Neural cell (in vitro differentiated cells): ENCODE measurements around the gene ATG2B. TPM values are rescaled to one million over a fixed set of nuclear protein-coding genes. Genes with fewer than 3 reads are reported as not detected.

Experiments used
- H2AFZ ChIP-seq: fragments of 200-600, 300-800 bp; sonication (generic), shearing (Covaris generic); 2 replicates; pipeline ENCODE4 v1.6.0; 2014; ENCODE audit warnings: low read depth, mild to moderate bottlenecking, antibody characterized with exemption, low read length, moderate library complexity
- H3F3A ChIP-seq: fragments of 200-600 bp; shearing (Covaris generic); 2 replicates; pipeline ENCODE4 v1.6.1; 2016; ENCODE audit warnings: mild to moderate bottlenecking, moderate library complexity, mixed read lengths, antibody characterized with exemption, low read length; ENCODE audit not compliant: insufficient read depth, poor library complexity, severe bottlenecking
- H3K27ac ChIP-seq: fragments of 200-600, 300-800 bp; sonication (generic), shearing (Covaris generic); 2 replicates; pipeline ENCODE4 v1.5.1; 2014; ENCODE audit warnings: mild to moderate bottlenecking, low read length, moderate library complexity
- H3K27me3 ChIP-seq: fragments of 300-800, 200-600 bp; sonication (generic), shearing (Covaris generic); 2 replicates; pipeline ENCODE4 v1.6.0; 2014; ENCODE audit warnings: mild to moderate bottlenecking, low read depth, low read length, moderate library complexity; ENCODE audit not compliant: insufficient read depth
- H3K36me3 ChIP-seq: fragments of 300-800, 200-600 bp; sonication (generic), shearing (Covaris generic); 2 replicates; pipeline ENCODE4 v1.5.1; 2014; ENCODE audit warnings: mild to moderate bottlenecking, antibody characterized with exemption, low read length, moderate library complexity; ENCODE audit not compliant: insufficient read depth
- H3K4me2 ChIP-seq: fragments of 300-800, 200-600 bp; sonication (generic), shearing (Covaris generic); 2 replicates; pipeline ENCODE4 v1.6.0; 2014; ENCODE audit warnings: mild to moderate bottlenecking, low read length
- H3K4me3 ChIP-seq: fragments of 300-800, 200-600 bp; sonication (generic), shearing (Covaris generic); 2 replicates; pipeline ENCODE4 v1.5.1; 2014; ENCODE audit warnings: mild to moderate bottlenecking, low read length, moderate library complexity
- H3K79me2 ChIP-seq: fragments of 200-600 bp; shearing (Covaris generic); replicated peaks from 2 replicates; pipeline ENCODE4 v1.6.0; 2014; ENCODE audit warnings: mild to moderate bottlenecking, low read length, moderate library complexity; ENCODE audit not compliant: insufficient read depth
- H3K9ac ChIP-seq: fragments of 300-800, 200-600 bp; sonication (generic), shearing (Covaris generic); 2 replicates; pipeline ENCODE4 v1.6.1; 2016; ENCODE audit warnings: mild to moderate bottlenecking, low read length, mixed read lengths
- H3K9me2 ChIP-seq: fragments of 200-600 bp; shearing (Covaris generic); 2 replicates; pipeline ENCODE4 v1.6.1; 2016; ENCODE audit warnings: mild to moderate bottlenecking, low read length, mixed read lengths; ENCODE audit not compliant: insufficient read depth
- H3K9me3 ChIP-seq: fragments of 200-600, 300-800 bp; sonication (generic), shearing (Covaris generic); 2 replicates; pipeline ENCODE4 v1.6.1; 2016; ENCODE audit warnings: mild to moderate bottlenecking, mixed run types, low read length, moderate library complexity, mixed read lengths
- H4K20me1 ChIP-seq: fragments of 200-600 bp; shearing (Covaris generic); 2 replicates; pipeline ENCODE4 v1.6.1; 2016; ENCODE audit warnings: mild to moderate bottlenecking, mixed run types; ENCODE audit not compliant: insufficient read depth
- EP300 ChIP-seq: fragments of 450-650 bp; conservative IDR thresholded peaks from 2 replicates; pipeline ENCODE4 v1.6.1; 2014; ENCODE audit warnings: antibody characterized with exemption, mild to moderate bottlenecking, moderate library complexity; ENCODE audit not compliant: poor library complexity, severe bottlenecking
- EZH2 ChIP-seq: fragments of 200-600, 300-800 bp; shearing (Covaris generic), sonication (generic); IDR thresholded peaks from 2 replicates; pipeline ENCODE4 v1.6.1; 2014; ENCODE audit warnings: antibody characterized with exemption, low read length, borderline replicate concordance, mild to moderate bottlenecking; ENCODE audit not compliant: insufficient read depth, poor library complexity, severe bottlenecking
- MXI1 ChIP-seq: fragments of 450-650 bp; conservative IDR thresholded peaks from 2 replicates; pipeline ENCODE4 v1.6.1; 2014; ENCODE audit warnings: antibody characterized with exemption, mild to moderate bottlenecking; ENCODE audit not compliant: poor library complexity, severe bottlenecking
- POLR2AphosphoS5 ChIP-seq: IDR thresholded peaks from 2 replicates; pipeline ENCODE4 v1.6.1; 2012
- RAD21 ChIP-seq: fragments of 450-650 bp; conservative IDR thresholded peaks from 2 replicates; pipeline ENCODE4 v1.6.1; 2014; ENCODE audit warnings: antibody characterized with exemption, mild to moderate bottlenecking, moderate library complexity
- SMC3 ChIP-seq: fragments of 450-650 bp; conservative IDR thresholded peaks from 2 replicates; pipeline ENCODE4 v1.6.1; 2014; ENCODE audit warnings: antibody characterized with exemption, mild to moderate bottlenecking, moderate library complexity; ENCODE audit not compliant: poor library complexity
- TAF1 ChIP-seq: IDR thresholded peaks from 2 replicates; pipeline ENCODE4 v1.6.1; 2012; ENCODE audit warnings: low read depth
- polyA plus RNA-seq: library from polyadenylated mRNA; depleted of rRNA; stranded (reverse); fragments of >200 nt; gene quantifications from 2 replicates; pipeline ENCODE4 v1.2.3, GENCODE V29; 2014
- TF ChIP-seq, protein P1 (sequence below): fragments of 450-650 bp; IDR thresholded peaks from 2 replicates; pipeline ENCODE4 v1.5.1; 2014; ENCODE audit warnings: antibody characterized with exemption, mild to moderate bottlenecking, moderate library complexity; ENCODE audit not compliant: poor library complexity, severe bottlenecking
- TF ChIP-seq, protein P2 (sequence below): IDR thresholded peaks from 2 replicates; pipeline ENCODE4 v1.6.1; 2012; ENCODE audit warnings: borderline replicate concordance

Gene ATG2B
- polyA plus RNA-seq, 1 donor from 2014 or later: 16.2 TPM

- Histone ChIP-seq H3K9ac (no peak overlapping the region), H3K9me3 (no peaks in the 10 kb centered on the region), H3K27me3 (no peaks in the 10 kb centered on the region), H3K9me2 (no peaks in the 10 kb centered on the region), H3K27ac (no peak overlapping the region), H3K4me2 (no peak overlapping the region), H3F3A (no peaks in the 10 kb centered on the region), H3K79me2 (no peaks in the 10 kb centered on the region), H3K4me3 (no peak overlapping the region), H3K36me3 (no peaks in the 10 kb centered on the region), H2AFZ (no peak overlapping the region), H4K20me1 (no peaks in the 10 kb centered on the region)
- TF ChIP-seq, protein P1, sequence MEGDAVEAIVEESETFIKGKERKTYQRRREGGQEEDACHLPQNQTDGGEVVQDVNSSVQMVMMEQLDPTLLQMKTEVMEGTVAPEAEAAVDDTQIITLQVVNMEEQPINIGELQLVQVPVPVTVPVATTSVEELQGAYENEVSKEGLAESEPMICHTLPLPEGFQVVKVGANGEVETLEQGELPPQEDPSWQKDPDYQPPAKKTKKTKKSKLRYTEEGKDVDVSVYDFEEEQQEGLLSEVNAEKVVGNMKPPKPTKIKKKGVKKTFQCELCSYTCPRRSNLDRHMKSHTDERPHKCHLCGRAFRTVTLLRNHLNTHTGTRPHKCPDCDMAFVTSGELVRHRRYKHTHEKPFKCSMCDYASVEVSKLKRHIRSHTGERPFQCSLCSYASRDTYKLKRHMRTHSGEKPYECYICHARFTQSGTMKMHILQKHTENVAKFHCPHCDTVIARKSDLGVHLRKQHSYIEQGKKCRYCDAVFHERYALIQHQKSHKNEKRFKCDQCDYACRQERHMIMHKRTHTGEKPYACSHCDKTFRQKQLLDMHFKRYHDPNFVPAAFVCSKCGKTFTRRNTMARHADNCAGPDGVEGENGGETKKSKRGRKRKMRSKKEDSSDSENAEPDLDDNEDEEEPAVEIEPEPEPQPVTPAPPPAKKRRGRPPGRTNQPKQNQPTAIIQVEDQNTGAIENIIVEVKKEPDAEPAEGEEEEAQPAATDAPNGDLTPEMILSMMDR: no peak
Observed at GRCh38 chr14:96274122-96274521, 89.0 kb downstream of the ATG2B start.

GRCh38 chr14:96273629-96274028 lies 89.5 kb downstream of the ATG2B start:
- no peak overlapping the region for H3K4me2 ChIP-seq
- H2AFZ ChIP-seq: no peak overlapping the region
- H3K9me3 ChIP-seq: no peaks in the 10 kb centered on the region
- H3K27ac ChIP-seq: no peak overlapping the region
- H3K79me2 ChIP-seq: no peaks in the 10 kb centered on the region
- H3K9me2 ChIP-seq: no peaks in the 10 kb centered on the region
- no peak overlapping the region for H3K4me3 ChIP-seq
- no peaks in the 10 kb centered on the region for H3K36me3 ChIP-seq
- H4K20me1 ChIP-seq: no peaks in the 10 kb centered on the region
- H3K9ac ChIP-seq: no peak overlapping the region
- TF ChIP-seq, protein P2, sequence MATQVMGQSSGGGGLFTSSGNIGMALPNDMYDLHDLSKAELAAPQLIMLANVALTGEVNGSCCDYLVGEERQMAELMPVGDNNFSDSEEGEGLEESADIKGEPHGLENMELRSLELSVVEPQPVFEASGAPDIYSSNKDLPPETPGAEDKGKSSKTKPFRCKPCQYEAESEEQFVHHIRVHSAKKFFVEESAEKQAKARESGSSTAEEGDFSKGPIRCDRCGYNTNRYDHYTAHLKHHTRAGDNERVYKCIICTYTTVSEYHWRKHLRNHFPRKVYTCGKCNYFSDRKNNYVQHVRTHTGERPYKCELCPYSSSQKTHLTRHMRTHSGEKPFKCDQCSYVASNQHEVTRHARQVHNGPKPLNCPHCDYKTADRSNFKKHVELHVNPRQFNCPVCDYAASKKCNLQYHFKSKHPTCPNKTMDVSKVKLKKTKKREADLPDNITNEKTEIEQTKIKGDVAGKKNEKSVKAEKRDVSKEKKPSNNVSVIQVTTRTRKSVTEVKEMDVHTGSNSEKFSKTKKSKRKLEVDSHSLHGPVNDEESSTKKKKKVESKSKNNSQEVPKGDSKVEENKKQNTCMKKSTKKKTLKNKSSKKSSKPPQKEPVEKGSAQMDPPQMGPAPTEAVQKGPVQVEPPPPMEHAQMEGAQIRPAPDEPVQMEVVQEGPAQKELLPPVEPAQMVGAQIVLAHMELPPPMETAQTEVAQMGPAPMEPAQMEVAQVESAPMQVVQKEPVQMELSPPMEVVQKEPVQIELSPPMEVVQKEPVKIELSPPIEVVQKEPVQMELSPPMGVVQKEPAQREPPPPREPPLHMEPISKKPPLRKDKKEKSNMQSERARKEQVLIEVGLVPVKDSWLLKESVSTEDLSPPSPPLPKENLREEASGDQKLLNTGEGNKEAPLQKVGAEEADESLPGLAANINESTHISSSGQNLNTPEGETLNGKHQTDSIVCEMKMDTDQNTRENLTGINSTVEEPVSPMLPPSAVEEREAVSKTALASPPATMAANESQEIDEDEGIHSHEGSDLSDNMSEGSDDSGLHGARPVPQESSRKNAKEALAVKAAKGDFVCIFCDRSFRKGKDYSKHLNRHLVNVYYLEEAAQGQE: no peak
- TF ChIP-seq EP300 (no peak), TAF1 (no peak), SMC3 (no peak), MXI1 (no peak), RAD21 (no peak), EZH2 (no peak), POLR2AphosphoS5 (no peak)
- TF ChIP-seq, protein P1: no peak
- no peaks in the 10 kb centered on the region for H3K27me3 ChIP-seq
- no peaks in the 10 kb centered on the region for H3F3A ChIP-seq
